HuH-7.5 (cell line): ENCODE results near the gene YLPM1.

Experiments used
- DNase-seq: peaks from one replicate; pipeline ENCODE4 v3.0.0; 2011; ENCODE audit warnings: low spot score

YLPM1 gene

DNA sequence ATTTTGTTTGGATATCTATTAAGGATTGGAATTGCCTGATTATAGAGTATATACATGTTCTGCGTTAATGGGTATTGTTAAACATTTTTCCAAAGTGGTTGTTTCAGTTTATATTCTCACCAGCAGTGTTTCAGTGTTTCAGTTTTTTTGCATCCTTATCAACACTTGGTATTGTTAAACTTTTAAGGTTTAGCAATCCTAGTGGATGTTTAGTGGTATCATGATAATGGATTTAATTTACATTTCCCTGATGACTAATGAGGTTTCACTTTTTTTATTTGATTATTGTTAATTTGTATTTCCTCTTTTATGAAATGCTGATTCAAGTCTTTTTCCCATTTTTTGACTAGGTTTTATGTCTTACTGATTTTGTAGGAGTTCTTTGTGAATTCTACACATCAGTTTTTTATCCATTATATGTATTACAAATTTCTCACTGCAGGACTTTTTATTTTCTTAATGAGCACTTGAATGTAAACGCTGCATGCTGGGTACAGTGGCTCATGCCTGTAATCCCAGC lies 23.7 kb downstream of the YLPM1 start:
- DNase-seq = no peak

DNA sequence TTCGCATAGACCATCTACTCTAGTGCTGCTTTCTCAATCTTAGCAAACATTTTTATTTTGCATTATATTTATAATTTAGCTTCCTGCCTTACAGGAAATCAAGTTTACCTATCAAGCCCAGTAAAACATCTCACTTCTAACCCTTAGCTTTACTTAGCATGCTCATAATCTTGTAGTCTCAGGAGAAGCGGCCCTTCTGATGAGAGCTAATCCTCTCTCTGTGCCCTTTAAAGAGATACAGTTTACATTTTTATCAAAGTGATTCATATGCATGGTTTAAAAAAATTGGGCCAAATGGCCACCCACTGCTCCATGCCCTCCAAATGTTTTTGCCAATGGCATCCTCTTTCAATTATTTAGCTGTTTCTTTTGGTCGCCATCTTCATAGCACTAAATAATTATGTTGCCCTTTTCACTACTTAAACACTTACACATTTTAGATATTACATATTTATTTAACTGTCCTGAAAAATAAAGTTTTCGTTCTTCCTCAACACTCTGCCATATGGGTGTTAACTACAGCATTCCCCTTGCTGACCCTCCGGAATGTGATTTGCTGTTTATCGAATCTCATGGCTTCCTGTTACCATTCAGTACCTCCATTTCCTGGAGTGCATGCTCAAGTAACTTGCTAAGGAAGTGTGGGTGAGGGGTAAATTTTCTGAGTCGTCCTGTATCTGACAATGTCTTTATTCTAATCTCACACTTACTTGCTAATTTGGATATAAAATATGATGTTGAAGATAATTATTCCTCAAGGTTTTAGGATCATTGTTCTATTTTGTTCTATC lies 29.3 kb downstream of the YLPM1 start:
- no peak for DNase-seq

DNA sequence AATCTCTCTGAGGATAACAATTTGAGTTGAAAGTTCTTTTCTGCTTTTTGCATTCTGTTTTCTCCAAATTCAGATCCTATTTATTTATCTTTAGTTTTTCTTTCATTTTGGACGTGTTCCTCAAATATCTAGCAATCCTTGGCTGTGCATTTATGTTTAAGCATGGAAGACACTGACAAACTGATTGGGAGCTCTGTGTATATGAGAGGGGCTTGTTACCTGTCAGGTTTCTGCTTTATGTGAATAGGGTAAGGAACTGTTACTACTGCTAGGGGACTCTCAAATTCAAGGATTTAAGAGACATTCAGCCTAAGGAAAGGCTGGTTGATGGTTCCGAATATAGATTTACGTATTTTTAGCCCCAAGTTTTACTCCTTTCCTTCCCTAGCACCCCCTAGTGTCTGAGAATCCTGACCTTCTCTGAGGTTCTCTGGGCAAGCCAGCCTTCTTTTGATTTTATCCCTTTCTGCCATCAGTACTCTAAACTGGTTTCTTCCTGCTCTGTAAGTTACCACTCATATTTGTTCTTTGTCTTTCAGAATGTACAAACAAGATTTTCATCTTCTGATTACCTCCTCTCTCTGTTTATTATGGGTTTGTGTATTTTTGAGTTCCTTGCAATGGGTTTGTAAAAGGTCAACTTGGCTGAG lies 30.5 kb downstream of the YLPM1 start:
- DNase-seq = no peak

DNA sequence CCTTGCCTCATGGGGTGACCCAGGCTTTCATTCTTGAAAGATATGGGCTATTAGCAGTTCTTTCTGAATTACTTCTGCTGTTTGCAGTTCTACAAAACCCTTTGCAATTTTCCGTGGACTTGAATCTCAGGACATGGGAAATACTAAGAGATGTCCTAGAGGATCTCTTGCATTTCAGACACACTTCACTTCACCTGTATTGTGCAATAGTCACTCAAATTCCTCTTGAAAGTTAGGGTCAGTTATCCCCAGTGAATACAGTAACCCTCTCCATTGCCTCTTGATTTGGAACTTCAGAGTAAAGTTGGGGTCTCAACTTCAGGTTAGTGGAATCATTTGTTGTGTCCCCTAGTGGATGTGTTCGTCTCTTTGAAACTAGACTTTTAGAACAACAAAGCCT lies 31.8 kb downstream of the YLPM1 start:
- no peak for DNase-seq

DNA sequence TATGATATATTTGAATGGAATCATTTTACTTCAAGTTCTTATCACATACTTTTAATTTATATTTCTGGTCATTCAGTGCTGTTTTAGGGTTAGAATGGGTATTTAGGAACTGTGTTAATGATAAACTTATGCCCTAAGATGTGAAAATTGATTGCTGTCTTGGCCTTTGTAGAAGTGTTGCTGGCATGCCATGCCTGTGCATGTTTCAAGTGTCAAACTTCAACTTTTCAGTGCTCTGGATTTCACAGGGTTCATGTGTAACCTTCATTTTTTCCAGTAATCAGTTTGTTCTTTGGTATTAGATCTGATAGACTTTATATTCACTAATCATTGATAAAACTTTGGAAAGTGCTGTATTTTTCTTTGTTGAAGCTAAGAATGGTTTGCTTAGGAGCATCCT lies 36.6 kb downstream of the YLPM1 start:
- no peak for DNase-seq

DNA sequence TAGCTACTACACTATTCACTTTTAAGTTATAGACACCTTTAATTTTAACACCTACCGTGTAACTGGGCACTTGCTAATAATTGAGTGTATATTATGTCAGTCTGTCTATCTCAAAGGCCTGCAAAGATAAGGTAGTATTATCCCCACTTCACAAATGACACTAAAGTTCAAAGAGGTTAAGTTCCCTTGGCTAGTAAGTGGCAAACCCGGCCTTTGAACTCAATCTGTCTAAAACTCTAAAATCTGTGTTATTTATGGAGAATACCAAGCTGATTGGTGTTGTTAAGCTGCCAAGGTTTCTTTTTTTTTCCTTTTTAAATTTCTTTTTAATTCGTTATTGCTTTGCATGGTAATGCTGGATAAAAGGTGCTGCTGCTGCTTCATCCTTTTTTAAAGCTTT lies 37.7 kb downstream of the YLPM1 start:
- no peak for DNase-seq

DNA sequence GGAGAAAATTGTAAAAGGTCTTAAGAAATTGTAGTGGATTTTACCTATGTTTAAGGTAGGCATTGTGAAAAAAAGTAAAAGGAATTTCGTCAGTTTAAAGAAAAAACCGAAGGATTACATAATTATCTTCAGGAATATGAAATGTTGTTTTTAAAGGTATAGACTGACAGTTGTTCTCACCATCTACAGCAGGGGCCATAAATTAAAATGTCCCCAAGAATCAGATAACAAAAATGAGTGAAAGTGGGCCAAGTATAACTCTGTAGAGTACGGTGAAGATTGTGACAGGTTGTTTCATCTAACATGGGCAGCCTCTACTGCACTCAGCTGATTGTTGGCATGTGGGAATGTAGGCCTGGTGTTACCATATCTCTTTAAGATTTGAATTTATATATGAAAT lies 38.3 kb downstream of the YLPM1 start:
- DNase-seq = no peak

DNA sequence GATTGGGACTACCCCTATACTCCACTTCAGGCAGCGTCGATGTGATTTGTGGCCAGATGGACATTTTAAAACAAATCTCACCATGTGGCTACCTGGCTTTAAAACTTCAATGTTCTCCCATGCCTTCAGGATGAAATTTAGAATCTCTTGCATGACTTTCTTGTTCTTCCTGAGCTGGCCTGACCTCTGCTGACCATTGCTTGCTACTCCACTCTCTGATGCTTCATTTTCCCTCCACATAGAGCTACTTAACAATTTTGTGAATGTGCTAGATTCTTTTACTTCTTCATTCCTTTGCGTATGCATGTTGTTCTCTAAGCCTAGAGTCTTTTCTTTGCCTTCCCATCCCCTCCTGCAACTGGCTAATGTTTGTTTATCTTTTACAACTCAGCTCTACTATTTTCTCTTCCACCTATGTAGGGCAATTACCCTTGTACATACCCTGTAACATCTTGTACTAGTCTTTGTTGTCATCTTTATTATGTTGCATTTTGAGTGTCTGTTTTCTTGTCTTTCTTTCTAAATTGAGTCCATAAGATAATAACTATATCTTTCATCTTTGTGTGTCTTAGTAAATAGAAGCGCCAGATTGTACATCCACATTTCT lies 41.2 kb downstream of the YLPM1 start:
- peak; percentile 11 for DNase-seq

DNA sequence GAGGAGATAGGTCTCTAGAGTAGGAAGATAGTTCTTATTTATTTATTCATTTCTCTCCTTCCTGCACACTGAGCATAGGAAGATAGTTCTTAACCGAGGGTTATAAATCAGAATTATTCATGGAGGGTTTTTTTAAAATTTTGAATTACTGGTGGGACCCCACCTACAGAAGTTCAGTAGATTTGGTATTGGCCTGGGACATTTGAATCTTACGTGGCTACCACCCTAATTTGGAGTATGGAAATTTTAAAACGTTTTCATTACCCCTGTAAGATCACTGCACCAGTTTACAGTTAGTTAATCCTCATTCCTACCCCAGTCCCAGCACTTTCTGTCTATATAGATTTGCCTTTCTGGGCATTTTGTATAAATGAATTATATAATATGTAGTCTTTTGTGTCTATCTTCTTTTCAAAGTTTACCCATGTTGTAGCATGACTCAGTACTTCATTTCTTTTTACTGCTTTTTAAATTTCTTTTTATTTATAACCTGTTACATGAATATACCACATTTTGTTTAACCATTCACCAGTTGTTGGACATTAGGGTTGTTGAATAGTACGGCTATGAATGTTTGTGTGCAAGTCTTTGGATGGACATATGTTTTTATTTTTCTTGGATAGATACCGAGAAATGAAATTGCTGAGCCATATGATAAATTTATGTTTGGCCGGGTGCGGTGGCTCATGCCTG lies 44.9 kb downstream of the YLPM1 start:
- no peak for DNase-seq

DNA sequence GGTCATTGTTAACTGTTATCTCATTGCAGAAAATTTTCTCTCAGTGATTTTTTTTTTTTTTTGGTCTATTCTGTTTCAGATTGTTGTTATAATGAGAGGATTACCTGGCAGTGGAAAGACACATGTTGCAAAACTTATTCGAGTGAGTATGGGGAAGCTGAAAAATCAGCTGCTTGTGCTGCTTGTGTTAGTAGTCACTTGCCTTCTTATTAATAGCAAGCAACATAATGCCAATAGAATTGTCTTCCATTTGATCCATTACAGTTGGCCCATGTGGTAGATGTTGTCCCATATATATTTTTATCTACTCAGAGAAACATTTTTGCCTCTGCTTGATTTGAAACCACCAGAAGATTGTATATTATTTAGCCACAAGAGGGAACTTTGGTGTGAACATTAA lies 53.0 kb downstream of the YLPM1 start:
- DNase-seq = no peak

DNA sequence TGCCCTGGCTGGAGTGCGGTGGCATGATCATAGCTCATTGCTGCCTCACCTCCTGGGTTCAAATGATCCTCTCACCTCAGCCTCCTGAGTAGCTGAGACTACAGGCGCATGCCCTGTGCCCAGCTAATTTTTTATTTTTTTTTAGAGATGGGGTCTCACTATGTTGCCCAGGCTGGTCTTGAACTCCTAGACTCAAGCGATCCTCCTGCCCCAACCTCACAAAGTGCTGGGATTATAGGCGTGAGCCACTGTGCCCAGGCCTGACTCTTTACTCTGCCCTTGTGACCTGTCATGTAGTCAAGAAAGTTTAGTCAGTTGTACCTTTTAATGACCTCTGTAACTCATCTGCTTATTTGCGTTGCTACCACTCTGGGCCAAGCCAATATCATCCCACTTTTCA lies 57.2 kb downstream of the YLPM1 start:
- no peak for DNase-seq

DNA sequence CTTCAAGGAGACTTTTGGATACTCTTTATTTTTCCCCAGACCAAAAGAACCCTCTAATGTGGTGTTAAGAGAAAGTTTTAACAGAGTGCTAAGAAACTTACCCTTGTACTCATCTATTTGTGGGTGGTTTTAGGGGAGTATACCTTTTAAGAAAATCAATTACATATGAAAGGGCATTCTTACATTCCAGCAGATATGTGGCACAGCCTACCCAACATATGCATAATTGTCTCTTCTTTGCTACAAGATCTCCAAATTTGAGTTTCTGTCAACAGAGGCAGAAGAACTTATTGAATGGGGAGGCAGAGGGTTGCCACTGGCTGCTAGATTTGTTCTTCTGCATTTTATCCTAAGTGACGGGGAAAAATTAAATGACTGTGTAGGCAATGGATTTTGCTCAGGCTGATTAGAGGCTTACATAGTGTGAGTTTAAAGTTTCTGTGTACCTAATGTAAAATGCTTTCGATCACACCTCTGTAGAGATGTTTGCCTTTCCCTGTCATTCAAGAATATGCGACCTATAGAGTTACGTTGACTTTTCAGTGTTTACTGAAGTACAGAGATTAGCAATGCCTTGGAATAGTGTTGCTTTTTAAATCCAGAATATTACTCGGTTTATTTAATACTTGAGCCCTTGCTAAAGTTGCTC lies 58.3 kb downstream of the YLPM1 start:
- no peak for DNase-seq

DNA sequence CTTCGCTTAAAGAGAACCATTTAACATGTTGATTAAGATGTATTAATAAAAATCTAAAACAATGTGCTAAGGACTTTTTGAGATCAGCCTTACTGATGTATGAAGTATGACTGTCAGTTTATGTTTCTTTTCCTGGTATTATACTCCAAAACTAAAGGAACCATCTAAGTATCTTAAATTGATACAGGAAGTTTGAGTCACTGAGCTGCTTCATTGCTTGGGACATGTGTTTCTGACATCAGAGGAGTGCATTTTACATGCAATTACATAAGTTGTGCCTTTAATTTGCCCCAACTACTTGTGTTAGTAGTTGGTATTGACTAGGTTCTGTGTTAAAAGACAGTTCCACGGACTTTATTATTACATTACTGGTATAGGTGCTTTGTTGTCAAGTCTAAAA lies 61.9 kb downstream of the YLPM1 start:
- no peak for DNase-seq

DNA sequence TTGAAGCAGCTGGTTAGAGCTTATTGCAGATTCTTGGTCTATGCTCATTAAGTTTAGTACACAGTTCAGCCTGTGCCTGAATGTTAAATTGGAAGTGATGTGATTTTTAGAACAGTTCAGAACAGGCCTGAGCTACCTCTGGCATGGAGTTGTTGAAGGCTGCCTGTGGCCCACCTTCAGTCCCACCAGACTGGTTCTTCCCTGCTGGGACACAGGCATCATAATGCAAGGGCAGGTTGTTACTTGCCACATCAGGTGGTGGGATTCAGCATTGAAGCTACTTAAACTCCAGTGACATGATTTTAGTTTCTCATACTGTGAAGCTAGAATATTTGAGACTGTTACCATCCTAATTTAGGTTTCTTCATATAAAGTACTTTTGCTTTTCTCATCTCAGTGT lies 63.5 kb downstream of the YLPM1 start:
- DNase-seq = no peak

DNA sequence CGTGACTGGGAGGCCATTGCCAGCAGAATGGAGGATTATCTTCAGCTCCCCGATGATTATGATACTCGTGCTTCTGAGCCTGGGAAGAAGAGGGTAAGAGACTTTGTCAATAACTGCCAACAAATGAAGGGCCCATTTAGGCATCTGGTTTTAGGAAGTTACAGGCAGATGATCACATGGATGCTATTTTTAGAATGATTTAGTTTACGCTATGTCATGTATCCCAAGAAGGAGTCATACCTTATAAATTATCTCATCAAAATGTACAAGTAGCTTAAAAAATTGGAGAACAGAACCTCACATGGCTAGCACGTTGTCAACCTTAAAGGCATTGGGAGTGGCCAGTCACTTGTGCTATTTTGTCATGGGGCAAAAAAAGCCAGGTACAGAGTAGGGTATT lies 66.1 kb downstream of the YLPM1 start:
- DNase-seq = no peak

DNA sequence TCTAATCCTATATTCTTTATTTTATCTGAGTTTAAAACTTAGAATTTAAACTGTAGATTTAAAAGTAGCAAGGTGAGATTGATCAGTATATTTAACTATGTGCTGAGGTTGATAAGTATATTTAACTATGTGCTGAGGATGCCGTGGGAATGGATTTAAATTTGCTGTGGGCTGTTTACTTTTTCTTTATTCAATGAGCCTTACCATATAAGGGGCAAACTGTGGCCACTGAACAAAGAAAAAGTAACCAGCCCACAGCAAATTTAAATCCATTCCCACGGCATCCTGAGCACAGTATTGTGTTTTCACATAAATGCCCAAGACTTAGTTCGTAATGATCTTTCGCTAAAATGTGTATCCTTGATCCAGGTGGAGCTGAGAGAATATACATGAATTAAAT lies 69.7 kb downstream of the YLPM1 start:
- no peak for DNase-seq

DNA sequence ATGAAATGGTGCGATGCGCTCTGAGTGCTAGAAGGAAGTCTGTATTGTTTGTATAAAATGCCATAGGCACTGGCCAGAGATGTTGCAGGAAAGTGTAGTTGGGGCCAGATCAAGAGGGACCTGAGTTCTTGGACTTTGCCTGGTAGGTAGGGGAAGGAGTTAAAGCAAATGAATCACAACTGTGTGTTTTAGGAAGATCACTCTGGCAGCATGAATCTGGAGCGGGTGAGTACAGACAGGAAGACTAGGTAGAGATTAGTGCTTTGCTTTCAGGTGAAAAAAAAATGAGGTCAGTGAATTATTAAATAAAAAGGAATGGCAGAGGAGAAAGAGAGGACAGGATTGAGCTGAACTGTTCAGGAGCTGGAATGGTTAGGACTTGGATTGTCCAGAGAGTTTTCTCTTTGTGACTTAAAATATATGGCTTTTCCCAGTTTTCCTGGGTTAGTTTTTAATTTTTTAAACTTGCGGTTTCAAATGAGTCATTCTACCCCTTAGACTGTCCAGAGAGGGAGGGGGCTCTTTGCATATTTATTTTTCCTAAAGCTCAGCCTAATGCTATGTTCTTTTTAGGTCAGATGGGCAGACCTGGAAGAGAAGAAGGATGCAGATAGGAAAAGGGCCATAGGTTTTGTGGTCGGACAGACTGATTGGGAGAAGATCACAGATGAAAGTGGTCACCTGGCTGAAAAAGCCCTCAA lies 71.7 kb downstream of the YLPM1 start:
- no peak for DNase-seq

DNA sequence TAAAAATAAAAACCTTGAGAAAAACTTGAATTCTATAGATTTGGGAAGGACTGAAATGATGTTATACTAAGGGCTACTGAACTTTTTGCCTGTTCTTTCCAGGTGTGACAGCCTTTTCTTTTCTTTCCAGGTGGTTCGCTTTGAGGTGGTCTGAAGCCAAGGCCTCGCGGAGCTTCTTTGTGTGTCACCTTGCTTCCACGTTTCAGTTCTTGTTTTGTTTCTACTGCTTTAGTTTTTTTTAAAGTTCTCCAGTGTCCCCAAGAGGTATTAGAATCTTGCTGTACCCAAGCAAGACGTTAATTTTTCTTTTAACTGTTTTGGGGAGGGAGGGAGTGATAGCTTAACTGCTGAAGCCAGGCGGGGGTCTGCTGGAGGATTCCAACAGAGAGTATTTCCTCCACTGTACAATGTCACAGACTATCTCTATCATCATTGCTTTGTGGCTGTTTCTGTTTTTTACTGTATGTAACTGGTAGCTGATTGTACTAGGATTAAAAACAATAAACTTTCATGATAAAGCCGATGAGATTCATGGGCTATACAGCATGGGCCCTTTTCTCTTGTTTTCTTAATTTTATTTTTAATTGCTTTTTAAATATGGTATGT lies 72.6 kb downstream of the YLPM1 start:
- DNase-seq = no peak

DNA sequence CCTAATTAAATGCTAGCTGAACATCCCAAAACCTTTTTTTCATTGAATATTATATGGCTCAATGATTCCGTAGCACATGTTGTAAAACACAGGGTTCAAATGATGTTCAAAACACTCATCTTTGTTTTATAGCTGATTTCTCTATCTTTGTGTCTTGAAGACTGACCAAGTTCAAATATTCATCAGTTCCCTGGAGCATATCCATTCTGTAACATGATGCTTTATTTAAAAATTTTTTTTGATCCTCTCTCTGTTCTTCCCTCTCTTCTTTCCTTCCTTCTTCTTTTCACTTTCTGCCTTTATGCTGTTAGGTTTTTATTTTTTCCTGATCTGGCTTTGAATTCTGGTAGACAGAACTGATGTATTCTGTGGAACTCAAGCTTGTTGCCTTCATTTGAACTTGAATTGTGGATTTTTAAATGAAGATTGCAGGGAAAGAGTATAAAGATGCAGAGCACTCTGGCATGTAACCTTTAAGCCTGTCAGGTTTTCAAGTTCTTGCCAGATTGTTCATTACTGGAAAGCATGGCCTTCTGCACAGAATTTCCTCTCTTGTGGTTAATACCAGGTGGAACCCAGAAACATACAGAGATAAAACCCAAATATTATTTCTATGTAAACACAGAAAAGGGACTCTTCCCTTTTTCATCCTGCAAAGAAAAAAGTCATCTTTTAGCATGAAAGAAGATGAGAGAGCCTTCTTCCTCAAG lies 73.3 kb downstream of the YLPM1 start:
- DNase-seq = no peak

DNA sequence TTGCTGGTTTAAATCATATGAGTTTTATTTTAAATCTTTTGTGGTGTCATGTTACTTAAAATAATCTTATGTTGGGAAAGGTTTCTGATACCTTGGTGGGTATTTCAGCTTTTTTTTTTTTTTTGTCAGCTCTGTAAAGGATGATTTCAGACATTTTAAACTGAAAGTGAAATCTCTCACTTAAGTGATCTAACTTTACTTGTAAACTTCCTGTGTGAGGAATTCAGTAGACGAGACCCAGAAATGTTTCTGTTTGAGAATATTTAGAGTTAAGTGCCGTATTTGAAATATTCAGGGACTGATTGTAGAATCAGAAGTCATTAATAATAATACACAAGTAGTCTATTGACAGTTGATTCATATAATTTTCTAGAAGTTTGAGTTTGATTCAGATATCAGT lies 75.0 kb downstream of the YLPM1 start:
- no peak for DNase-seq
